ENCODE results near the gene CKAP5. TPM values are rescaled to one million over a fixed set of nuclear protein-coding genes. Genes with fewer than 3 reads are reported as not detected.
A peak's percentile ranks its signal among the peaks of the same experiment; 100 is the strongest.

Gene CKAP5
- total RNA-seq, 1 donor from 2014 or later, result 247 TPM

GRCh38 chr11:46890665-46891064 is 44.6 kb upstream of the CKAP5 start:
- peaks cover 40% of the 10 kb centered on the region for H3K36me3 Mint-ChIP-seq
- H3K9ac ChIP-seq, result no peak overlapping the region

GRCh38 chr11:46889689-46890475 is 43.8 kb upstream of the CKAP5 start:
- no peak overlapping the region for H2AFZ ChIP-seq (replicated peaks)
- H3K4me3 Mint-ChIP-seq, result no peak overlapping the region

More at GRCh38 chr11:46890665-46891064, 44.6 kb upstream of the CKAP5 start:
- H3K27me3 ChIP-seq, result no peaks in the 10 kb centered on the region
- no peaks in the 10 kb centered on the region for H4K20me1 ChIP-seq (ENCODE audit: low read depth)
- DNase-seq (ENCODE audit: low spot score), result no peak
- no peak overlapping the region for H2AFZ ChIP-seq (replicated peaks)
- Mint-ChIP-seq H3K27ac (no peak overlapping the region), H3K27me3 (ENCODE audit: insufficient read depth, low read depth) (peaks cover 2% of the 10 kb centered on the region), H3K9me3 (no peaks in the 10 kb centered on the region), H3K4me3 (no peak overlapping the region), H3K4me1 (peaks cover 4% of the 10 kb centered on the region)
- H3K4me2 ChIP-seq, result no peak overlapping the region
- H3K36me3 ChIP-seq, result no peaks in the 10 kb centered on the region
- no peak overlapping the region for H3K4me3 ChIP-seq
- H3F3A ChIP-seq (ENCODE audit: low read depth), result no peaks in the 10 kb centered on the region
- H3K9me3 ChIP-seq (ENCODE audit: low read depth), result no peaks in the 10 kb centered on the region
- no peaks in the 10 kb centered on the region for H3K4me1 ChIP-seq
- no peak overlapping the region for H3K27ac ChIP-seq
- no peaks in the 10 kb centered on the region for H3K79me2 ChIP-seq (ENCODE audit: low read depth)
- no peak for TF ChIP-seq EZH2 (IDR thresholded peaks at IDR 0.05)
- TF ChIP-seq EZH2phosphoT487 (IDR thresholded peaks at IDR 0.05), result no peak
- no peak for TF ChIP-seq CTCF (IDR thresholded peaks at IDR 0.05)

GRCh38 chr11:46889251-46889650 is 43.2 kb upstream of the CKAP5 start:
- Histone ChIP-seq H3K79me2 (ENCODE audit: low read depth) (no peaks in the 10 kb centered on the region), H3K9ac (no peak overlapping the region), H3K9me3 (ENCODE audit: low read depth) (no peaks in the 10 kb centered on the region), H3K4me2 (no peak overlapping the region), H3K27me3 (no peaks in the 10 kb centered on the region), H4K20me1 (ENCODE audit: low read depth) (no peaks in the 10 kb centered on the region), H3F3A (ENCODE audit: low read depth) (no peaks in the 10 kb centered on the region), H2AFZ (replicated peaks) (no peak overlapping the region), H3K4me1 (no peaks in the 10 kb centered on the region), H3K36me3 (no peaks in the 10 kb centered on the region), H3K27ac (no peak overlapping the region), H3K4me3 (no peak overlapping the region)
- Mint-ChIP-seq H3K36me3 (peaks cover 34% of the 10 kb centered on the region), H3K9me3 (no peaks in the 10 kb centered on the region), H3K27me3 (ENCODE audit: insufficient read depth, low read depth) (peaks cover 2% of the 10 kb centered on the region), H3K4me3 (no peak overlapping the region), H3K4me1 (peaks cover 4% of the 10 kb centered on the region), H3K27ac (no peak overlapping the region)
- TF ChIP-seq EZH2phosphoT487 (IDR thresholded peaks at IDR 0.05) (no peak), EZH2 (IDR thresholded peaks at IDR 0.05) (no peak), CTCF (IDR thresholded peaks at IDR 0.05) (no peak)
- no peak for DNase-seq (ENCODE audit: low spot score)

More at GRCh38 chr11:46889689-46890475, 43.8 kb upstream of the CKAP5 start:
- H3K4me1 Mint-ChIP-seq, result peaks cover 4% of the 10 kb centered on the region
- Histone ChIP-seq H3K4me2 (no peak overlapping the region), H3K4me1 (no peaks in the 10 kb centered on the region), H3K4me3 (no peak overlapping the region), H3K9ac (no peak overlapping the region), H3K79me2 (ENCODE audit: low read depth) (no peaks in the 10 kb centered on the region), H3K27ac (no peak overlapping the region), H3K27me3 (no peaks in the 10 kb centered on the region), H3K36me3 (no peaks in the 10 kb centered on the region), H3K9me3 (ENCODE audit: low read depth) (no peaks in the 10 kb centered on the region), H3F3A (ENCODE audit: low read depth) (no peaks in the 10 kb centered on the region), H4K20me1 (ENCODE audit: low read depth) (no peaks in the 10 kb centered on the region)
- no peak for TF ChIP-seq EZH2phosphoT487 (IDR thresholded peaks at IDR 0.05)
- peak; percentile 80 for TF ChIP-seq CTCF (IDR thresholded peaks at IDR 0.05)
- peak; percentile 82 for DNase-seq (ENCODE audit: low spot score)
- no peaks in the 10 kb centered on the region for H3K9me3 Mint-ChIP-seq
- no peak overlapping the region for H3K27ac Mint-ChIP-seq
- peaks cover 2% of the 10 kb centered on the region for H3K27me3 Mint-ChIP-seq (ENCODE audit: insufficient read depth, low read depth)
- peaks cover 37% of the 10 kb centered on the region for H3K36me3 Mint-ChIP-seq

All from neural progenitor cell (in vitro differentiated cells).